Endothelial cell of umbilical vein (primary cell): Measurements from ENCODE around the gene NLGN1.

ENCODE experiments used
- EZH2 ChIP-seq: IDR thresholded peaks from 2 replicates; pipeline ENCODE4 v1.6.1; 2012; ENCODE audit warnings: borderline replicate concordance, low read depth, mild to moderate bottlenecking, moderate library complexity, low read length, inconsistent platforms; ENCODE audit not compliant: severe bottlenecking
- GATA2 ChIP-seq: IDR thresholded peaks from 2 replicates; pipeline ENCODE4 v1.7.0; 2011; ENCODE audit warnings: low read depth, mild to moderate bottlenecking, moderate library complexity, mixed read lengths, low read length; ENCODE audit not compliant: insufficient read length, insufficient read depth
- JUN ChIP-seq: IDR thresholded peaks from 2 replicates; pipeline ENCODE4 v1.6.1; 2011; ENCODE audit warnings: borderline replicate concordance, low read depth; ENCODE audit not compliant: insufficient read length, insufficient read depth
- MAX ChIP-seq: IDR thresholded peaks from 2 replicates; pipeline ENCODE4 v1.6.1; 2011; ENCODE audit not compliant: insufficient read depth, insufficient read length
- MYC ChIP-seq: IDR thresholded peaks from one replicate; pipeline ENCODE4 v1.6.1; 2011; ENCODE audit warnings: mild to moderate bottlenecking, low read depth, low read length
- POLR2A ChIP-seq: IDR thresholded peaks from 2 replicates; pipeline ENCODE4 v1.6.1; 2012; ENCODE audit warnings: low read depth, mild to moderate bottlenecking, control low read depth, low read length
- POLR2AphosphoS5 ChIP-seq: IDR thresholded peaks from 2 replicates; pipeline ENCODE4 v1.6.1; 2012; ENCODE audit warnings: low read depth, mild to moderate bottlenecking, control low read depth, low read length, moderate library complexity; ENCODE audit not compliant: insufficient read depth
- TF ChIP-seq, protein P1 (sequence below), 2 donors: IDR thresholded peaks; 1 replicate in 1 of 2; 2 replicates in 1 of 2; pipeline ENCODE4 v1.5.1; 2011; ENCODE audit warnings: low read length in 2 of 2, mild to moderate bottlenecking in 2 of 2, moderate library complexity in 2 of 2, control low read depth in 1 of 2, inconsistent platforms in 1 of 2, low read depth in 1 of 2; ENCODE audit not compliant: insufficient read depth in 1 of 2; ENCODE audit errors: extremely low read depth in 1 of 2

- TF ChIP-seq, protein P1, sequence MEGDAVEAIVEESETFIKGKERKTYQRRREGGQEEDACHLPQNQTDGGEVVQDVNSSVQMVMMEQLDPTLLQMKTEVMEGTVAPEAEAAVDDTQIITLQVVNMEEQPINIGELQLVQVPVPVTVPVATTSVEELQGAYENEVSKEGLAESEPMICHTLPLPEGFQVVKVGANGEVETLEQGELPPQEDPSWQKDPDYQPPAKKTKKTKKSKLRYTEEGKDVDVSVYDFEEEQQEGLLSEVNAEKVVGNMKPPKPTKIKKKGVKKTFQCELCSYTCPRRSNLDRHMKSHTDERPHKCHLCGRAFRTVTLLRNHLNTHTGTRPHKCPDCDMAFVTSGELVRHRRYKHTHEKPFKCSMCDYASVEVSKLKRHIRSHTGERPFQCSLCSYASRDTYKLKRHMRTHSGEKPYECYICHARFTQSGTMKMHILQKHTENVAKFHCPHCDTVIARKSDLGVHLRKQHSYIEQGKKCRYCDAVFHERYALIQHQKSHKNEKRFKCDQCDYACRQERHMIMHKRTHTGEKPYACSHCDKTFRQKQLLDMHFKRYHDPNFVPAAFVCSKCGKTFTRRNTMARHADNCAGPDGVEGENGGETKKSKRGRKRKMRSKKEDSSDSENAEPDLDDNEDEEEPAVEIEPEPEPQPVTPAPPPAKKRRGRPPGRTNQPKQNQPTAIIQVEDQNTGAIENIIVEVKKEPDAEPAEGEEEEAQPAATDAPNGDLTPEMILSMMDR (IDR thresholded peaks at IDR 0.05; ENCODE audit: extremely low read depth in 1 of 2, insufficient read depth in 1 of 2, low read depth in 1 of 2, low read length in 2 of 2) = no peak
- no peak for TF ChIP-seq GATA2
- TF ChIP-seq POLR2A = no peak
- no peak for TF ChIP-seq POLR2AphosphoS5
- no peak for TF ChIP-seq EZH2
- TF ChIP-seq MYC = no peak
- TF ChIP-seq JUN = no peak
- TF ChIP-seq MAX = no peak
Measured at GRCh38 chr3:173556546-173556945, 159.0 kb downstream of the NLGN1 start.
